ENCODE measurements around the gene CES2. TPM values are rescaled to one million over a fixed set of nuclear protein-coding genes. Genes with fewer than 3 reads are reported as not detected.
A peak's percentile ranks its signal among the peaks of the same experiment; 100 is the strongest.
"Not testable (repeated sequence)": the region's sequence is repeated elsewhere in the genome, so short reads cannot be mapped to it uniquely, and the experiment has no call there.

Gene CES2
- total and polyA plus RNA-seq, 3 experiments from 2014 or later, result 23.5 to 26.6 (median 23.8) TPM

GRCh38 chr16:66930189-66930588 lies 5.1 kb upstream of the CES2 start:
- peaks cover 5% of the 10 kb centered on the region for H3K27me3 ChIP-seq (ENCODE audit: insufficient read depth, low read length, poor library complexity, severe bottlenecking)
- H3K27ac ChIP-seq (ENCODE audit: low read depth, low read length), result no peak overlapping the region
- H3K4me3 ChIP-seq (ENCODE audit: low read length), result no peak overlapping the region
- peaks cover 0 to 37% (median 3%) of the 10 kb centered on the region in 3 donors for H3K36me3 Mint-ChIP-seq
- peaks cover 14 to 15% of the 10 kb centered on the region in 2 donors for H3K27me3 Mint-ChIP-seq
- H3K4me1 ChIP-seq (ENCODE audit: insufficient read depth, low read length), result peaks cover 20% of the 10 kb centered on the region
- no peaks in the 10 kb centered on the region for H3K9me3 ChIP-seq (ENCODE audit: low read length)
- CTCF ChIA-PET, result interaction anchor here (1.5 kb wide), 1 partner anchor 100 kb away, joined by 4 read pairs; the partner anchor contains the start of gene NAE1
- peak overlapping the region in 1 of 7 donors; percentile 50 for H3K4me3 Mint-ChIP-seq
- H3K4me1 Mint-ChIP-seq, result peaks cover 30 to 44% (median 32%) of the 10 kb centered on the region in 3 donors
- H3K36me3 ChIP-seq (ENCODE audit: insufficient read depth, low read length), result no peaks in the 10 kb centered on the region
- no peaks in the 10 kb centered on the region for H3K9me3 Mint-ChIP-seq
- POLR2A ChIA-PET, result no interaction called here
- DNase-seq, result no peak
- peak overlapping the region in 1 of 8 donors; percentile 86 for H3K27ac Mint-ChIP-seq

GRCh38 chr16:66931665-66932064 lies 3.7 kb upstream of the CES2 start:
- no peak for DNase-seq
- H3K27me3 ChIP-seq (ENCODE audit: insufficient read depth, low read length, poor library complexity, severe bottlenecking), result no peaks in the 10 kb centered on the region
- Mint-ChIP-seq H3K9me3 (no peaks in the 10 kb centered on the region), H3K4me3 (peak overlapping the region in 6 of 7 donors; percentile 20 to 98 (median 84)), H3K4me1 (peaks cover 40 to 52% (median 43%) of the 10 kb centered on the region in 3 donors), H3K27ac (peak overlapping the region in 5 of 8 donors; percentile 32 to 95 (median 60)), H3K27me3 (peaks cover 1 to 8% of the 10 kb centered on the region in 2 donors), H3K36me3 (peaks cover 0 to 39% (median 3%) of the 10 kb centered on the region in 3 donors)
- H3K9me3 ChIP-seq (ENCODE audit: low read length), result no peaks in the 10 kb centered on the region
- H3K4me1 ChIP-seq (ENCODE audit: insufficient read depth, low read length), result peaks cover 34% of the 10 kb centered on the region
- no peaks in the 10 kb centered on the region for H3K36me3 ChIP-seq (ENCODE audit: insufficient read depth, low read length)
- no peak overlapping the region for H3K4me3 ChIP-seq (ENCODE audit: low read length)
- no peak overlapping the region for H3K27ac ChIP-seq (ENCODE audit: low read depth, low read length)
- CTCF ChIA-PET, result interaction anchor here (1.5 kb wide), 1 partner anchor 101 kb away, joined by 4 read pairs; the partner anchor contains the start of gene NAE1
- POLR2A ChIA-PET, result no interaction called here

GRCh38 chr16:66932076-66932475 lies 3.2 kb upstream of the CES2 start:
- no peak overlapping the region for H3K27ac ChIP-seq (ENCODE audit: low read depth, low read length)
- Mint-ChIP-seq H3K4me1 (peaks cover 43 to 56% (median 46%) of the 10 kb centered on the region in 3 donors), H3K9me3 (no peaks in the 10 kb centered on the region), H3K27ac (peak overlapping the region in 7 of 8 donors; percentile 32 to 99 (median 97)), H3K27me3 (peaks cover 0 to 4% of the 10 kb centered on the region in 2 donors), H3K4me3 (peak overlapping the region; percentile 97 to 99 (median 97)), H3K36me3 (peaks cover 0 to 41% (median 3%) of the 10 kb centered on the region in 3 donors)
- no peaks in the 10 kb centered on the region for H3K27me3 ChIP-seq (ENCODE audit: insufficient read depth, low read length, poor library complexity, severe bottlenecking)
- H3K36me3 ChIP-seq (ENCODE audit: insufficient read depth, low read length), result no peaks in the 10 kb centered on the region
- ChIA-PET POLR2A (interaction anchor here (1.2 kb wide), 1 partner anchor 51 kb away, joined by 4 read pairs; no protein-coding TSS in a partner anchor), CTCF (no interaction called here)
- no peak overlapping the region for H3K4me3 ChIP-seq (ENCODE audit: low read length)
- no peak for DNase-seq
- no peaks in the 10 kb centered on the region for H3K9me3 ChIP-seq (ENCODE audit: low read length)
- H3K4me1 ChIP-seq (ENCODE audit: insufficient read depth, low read length), result peaks cover 34% of the 10 kb centered on the region

GRCh38 chr16:66933776-66934137 lies 1.6 kb upstream of the CES2 start:
- peaks cover 0 to 3% of the 10 kb centered on the region in 2 donors for H3K27me3 Mint-ChIP-seq
- H3K4me1 ChIP-seq (ENCODE audit: insufficient read depth, low read length), result peaks cover 34% of the 10 kb centered on the region

GRCh38 chr16:66934138-66934838 lies 1.0 kb upstream of the CES2 start, which contains the start of gene CIAO2B:
Gene CIAO2B (minus strand): TSS chr16:66934402. CDS start chr16:66934364, 38 bp downstream.
- H3K9me3 ChIP-seq (ENCODE audit: low read length), result no peaks in the 10 kb centered on the region
- Mint-ChIP-seq H3K27ac (peak within 1 kb of the TSS; percentile 95 to 99 (median 98)), H3K4me1 (peaks cover 51 to 71% (median 53%) of the 10 kb centered on the region in 3 donors), H3K27me3 (peaks cover 0 to 3% of the 10 kb centered on the region in 2 donors), H3K36me3 (peaks cover 0 to 63% (median 7%) of the 10 kb centered on the region in 3 donors), H3K4me3 (peak within 1 kb of the TSS; percentile 97 to 99 (median 97)), H3K9me3 (no peaks in the 10 kb centered on the region)
- no peaks in the 10 kb centered on the region for H3K27me3 ChIP-seq (ENCODE audit: insufficient read depth, low read length, poor library complexity, severe bottlenecking)
- peak within 1 kb of the TSS; percentile 87 for H3K27ac ChIP-seq (ENCODE audit: low read depth, low read length)
- peak within 1 kb of the TSS; percentile 91 for H3K4me3 ChIP-seq (ENCODE audit: low read length)
- H3K36me3 ChIP-seq (ENCODE audit: insufficient read depth, low read length), result no peaks in the 10 kb centered on the region
- POLR2A ChIA-PET, result interaction anchor here (1.0 to 1.6 kb wide), 2 partner anchors 9 to 104 kb away, joined by 4 to 5 read pairs; partner anchors contain the start of gene NAE1
- peak; percentile 81 to 92 (median 89) for DNase-seq
- peaks cover 34% of the 10 kb centered on the region for H3K4me1 ChIP-seq (ENCODE audit: insufficient read depth, low read length)
- CTCF ChIA-PET, result no interaction called here

More at GRCh38 chr16:66933776-66934137, 1.6 kb upstream of the CES2 start:
- peak overlapping the region; percentile 87 for H3K27ac ChIP-seq (ENCODE audit: low read depth, low read length)
- ChIA-PET POLR2A (interaction anchor here (1.6 kb wide), 1 partner anchor 103 kb away, joined by 5 read pairs; the partner anchor contains the start of gene NAE1), CTCF (interaction anchor here (1.1 kb wide), 1 partner anchor 19 kb away, joined by 4 read pairs; no protein-coding TSS in a partner anchor)
- H3K9me3 Mint-ChIP-seq, result no peaks in the 10 kb centered on the region
- no peaks in the 10 kb centered on the region for H3K9me3 ChIP-seq (ENCODE audit: low read length)
- peaks cover 51 to 67% (median 53%) of the 10 kb centered on the region in 3 donors for H3K4me1 Mint-ChIP-seq
- H3K4me3 ChIP-seq (ENCODE audit: low read length), result peak overlapping the region; percentile 91
- H3K36me3 Mint-ChIP-seq, result peaks cover 0 to 57% (median 7%) of the 10 kb centered on the region in 3 donors
- no peaks in the 10 kb centered on the region for H3K27me3 ChIP-seq (ENCODE audit: insufficient read depth, low read length, poor library complexity, severe bottlenecking)
- peak overlapping the region; percentile 97 to 99 (median 97) for H3K4me3 Mint-ChIP-seq
- no peaks in the 10 kb centered on the region for H3K36me3 ChIP-seq (ENCODE audit: insufficient read depth, low read length)
- no peak for DNase-seq
- peak overlapping the region; percentile 95 to 99 (median 98) for H3K27ac Mint-ChIP-seq

GRCh38 chr16:66934839-66935313 lies 440 bp upstream of the CES2 start:
- H3K27me3 Mint-ChIP-seq; CTCF ChIA-PET; H3K9me3 Mint-ChIP-seq; H3K9me3 ChIP-seq (ENCODE audit: low read length); H3K36me3 ChIP-seq (ENCODE audit: insufficient read depth, low read length); H3K27me3 ChIP-seq (ENCODE audit: insufficient read depth, low read length, poor library complexity, severe bottlenecking); DNase-seq: not testable (repeated sequence)
- Histone ChIP-seq H3K4me3 (ENCODE audit: low read length) (peak overlapping the region; percentile 91), H3K4me1 (ENCODE audit: insufficient read depth, low read length) (peaks cover 34% of the 10 kb centered on the region), H3K27ac (ENCODE audit: low read depth, low read length) (peak overlapping the region; percentile 87)
- H3K36me3 Mint-ChIP-seq, result peaks cover 0 to 68% (median 9%) of the 10 kb centered on the region in 3 donors
- H3K27ac Mint-ChIP-seq, result peak overlapping the region; percentile 95 to 99 (median 98)
- peak overlapping the region; percentile 97 to 99 (median 97) for H3K4me3 Mint-ChIP-seq
- POLR2A ChIA-PET, result interaction anchor here (1.0 kb wide), 1 partner anchor 9 kb away, joined by 4 read pairs; no protein-coding TSS in a partner anchor
- H3K4me1 Mint-ChIP-seq, result peaks cover 51 to 71% (median 53%) of the 10 kb centered on the region in 3 donors

- peaks cover 12% of the 10 kb centered on the region for H3K36me3 ChIP-seq (ENCODE audit: insufficient read depth, low read length)
- peaks cover 51 to 71% (median 53%) of the 10 kb centered on the region in 3 donors for H3K4me1 Mint-ChIP-seq
- peak overlapping the region in 7 of 8 donors; percentile 4 to 82 (median 76) for H3K27ac Mint-ChIP-seq
- ChIA-PET POLR2A (no interaction called here), CTCF (no interaction called here)
- no peaks in the 10 kb centered on the region for H3K9me3 ChIP-seq (ENCODE audit: low read length)
- peaks cover 0 to 3% of the 10 kb centered on the region in 2 donors for H3K27me3 Mint-ChIP-seq
- H3K27me3 ChIP-seq (ENCODE audit: insufficient read depth, low read length, poor library complexity, severe bottlenecking), result no peaks in the 10 kb centered on the region
- no peak overlapping the region for H3K4me3 ChIP-seq (ENCODE audit: low read length)
- no peak overlapping the region for H3K27ac ChIP-seq (ENCODE audit: low read depth, low read length)
- peak overlapping the region; percentile 50 to 98 (median 71) for H3K4me3 Mint-ChIP-seq
- peaks cover 34% of the 10 kb centered on the region for H3K4me1 ChIP-seq (ENCODE audit: insufficient read depth, low read length)
- DNase-seq, result no peak
- H3K36me3 Mint-ChIP-seq, result peaks cover 0 to 79% (median 9%) of the 10 kb centered on the region in 3 donors
- H3K9me3 Mint-ChIP-seq, result no peaks in the 10 kb centered on the region
Measured at GRCh38 chr16:66936462-66936861, 1.1 kb downstream of the CES2 start.

All from CD8-positive, alpha-beta memory T cell (primary cell).